Stimulated activated CD8-positive, alpha-beta memory T cell treated with anti-CD3 and anti-CD28 coated beads, Interleukin-15, amount 100 ng/mL, for 48 hours (primary cell): ENCODE data around the gene ERBB2.
"Not testable (repeated sequence)": the region's sequence is repeated elsewhere in the genome, so short reads cannot be mapped to it uniquely, and the experiment has no call there.

ENCODE experiments used
- DNase-seq, 2 donors: peaks; one replicate each; pipeline ENCODE4 v3.0.0-alpha.2; 2020; ENCODE audit warnings: low read depth in 2 of 2

ERBB2 gene

GRCh38 chr17:39745335-39746144 lies 45.7 kb downstream of the ERBB2 start:
- DNase-seq, result no peak

GRCh38 chr17:39746145-39746461 lies 46.2 kb downstream of the ERBB2 start:
- DNase-seq, result no peak

- no peak for DNase-seq
These were observed 47.9 kb downstream of the ERBB2 start for GRCh38 chr17:39747745-39748144.

GRCh38 chr17:39748444-39749034 lies 48.7 kb downstream of the ERBB2 start:
- DNase-seq, result not testable (repeated sequence)

GRCh38 chr17:39750131-39751015 lies 50.5 kb downstream of the ERBB2 start:
- DNase-seq, result no peak

GRCh38 chr17:39751016-39751543 lies 51.2 kb downstream of the ERBB2 start:
- DNase-seq, result no peak

- no peak for DNase-seq
These were observed 51.8 kb downstream of the ERBB2 start for GRCh38 chr17:39751637-39752036.

- DNase-seq, result no peak
These were observed 52.5 kb downstream of the ERBB2 start for GRCh38 chr17:39752241-39752881.

GRCh38 chr17:39753514-39754160 lies 53.8 kb downstream of the ERBB2 start:
- DNase-seq, result peak in 1 of 2 donors; percentile 52

GRCh38 chr17:39754161-39754957 lies 54.5 kb downstream of the ERBB2 start:
- DNase-seq, result peak; percentile 96 to 97

- DNase-seq, result no peak
These were observed 55.2 kb downstream of the ERBB2 start for GRCh38 chr17:39754958-39755553.

GRCh38 chr17:39755554-39756379 lies 55.9 kb downstream of the ERBB2 start:
- DNase-seq, result peak; percentile 35 to 55

- no peak for DNase-seq
These were observed 56.7 kb downstream of the ERBB2 start for GRCh38 chr17:39756380-39757079.

- no peak for DNase-seq
These were observed 57.4 kb downstream of the ERBB2 start for GRCh38 chr17:39757176-39757662.

GRCh38 chr17:39757931-39758873 lies 58.3 kb downstream of the ERBB2 start:
- peak; percentile 69 to 72 for DNase-seq

- DNase-seq, result no peak
These were observed 59.3 kb downstream of the ERBB2 start for GRCh38 chr17:39759204-39759603.

- DNase-seq, result no peak
These were observed 62.1 kb downstream of the ERBB2 start for GRCh38 chr17:39761861-39762496.
